Measurements from ENCODE around the gene INSRR. TPM values are rescaled to one million over a fixed set of nuclear protein-coding genes. Genes with fewer than 3 reads are reported as not detected.

Gene INSRR
- total RNA-seq, 1 experiment from 2014 or later, result not detected

- H3K9me3 Mint-ChIP-seq (ENCODE audit: unreplicated experiment), result no peaks in the 10 kb centered on the region
- peaks cover 9% of the 10 kb centered on the region for H3K36me3 ChIP-seq (ENCODE audit: control insufficient read depth, insufficient read depth, low read length)
- H3K27ac Mint-ChIP-seq (ENCODE audit: unreplicated experiment), result no peak overlapping the region
- no peak overlapping the region for H3K4me3 Mint-ChIP-seq (ENCODE audit: unreplicated experiment)
- intact Hi-C loops (cut with micrococcal nuclease; ENCODE audit: unreplicated experiment), result no loop called here
- H3K4me1 ChIP-seq, result no peaks in the 10 kb centered on the region
- peaks cover 91% of the 10 kb centered on the region for H3K36me3 Mint-ChIP-seq (ENCODE audit: insufficient read depth, unreplicated experiment)
- no peak for DNase-seq
- TF ChIP-seq, protein P1, sequence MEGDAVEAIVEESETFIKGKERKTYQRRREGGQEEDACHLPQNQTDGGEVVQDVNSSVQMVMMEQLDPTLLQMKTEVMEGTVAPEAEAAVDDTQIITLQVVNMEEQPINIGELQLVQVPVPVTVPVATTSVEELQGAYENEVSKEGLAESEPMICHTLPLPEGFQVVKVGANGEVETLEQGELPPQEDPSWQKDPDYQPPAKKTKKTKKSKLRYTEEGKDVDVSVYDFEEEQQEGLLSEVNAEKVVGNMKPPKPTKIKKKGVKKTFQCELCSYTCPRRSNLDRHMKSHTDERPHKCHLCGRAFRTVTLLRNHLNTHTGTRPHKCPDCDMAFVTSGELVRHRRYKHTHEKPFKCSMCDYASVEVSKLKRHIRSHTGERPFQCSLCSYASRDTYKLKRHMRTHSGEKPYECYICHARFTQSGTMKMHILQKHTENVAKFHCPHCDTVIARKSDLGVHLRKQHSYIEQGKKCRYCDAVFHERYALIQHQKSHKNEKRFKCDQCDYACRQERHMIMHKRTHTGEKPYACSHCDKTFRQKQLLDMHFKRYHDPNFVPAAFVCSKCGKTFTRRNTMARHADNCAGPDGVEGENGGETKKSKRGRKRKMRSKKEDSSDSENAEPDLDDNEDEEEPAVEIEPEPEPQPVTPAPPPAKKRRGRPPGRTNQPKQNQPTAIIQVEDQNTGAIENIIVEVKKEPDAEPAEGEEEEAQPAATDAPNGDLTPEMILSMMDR (IDR thresholded peaks at IDR 0.05; ENCODE audit: insufficient read depth in 1 of 2, low read depth in 1 of 2, low read length in 1 of 2, severe bottlenecking in 1 of 2, unreplicated experiment in 1 of 2), result no peak
- H3K4me3 ChIP-seq (ENCODE audit: low read depth, low read length), result no peak overlapping the region
- H3K4me1 Mint-ChIP-seq (ENCODE audit: low read depth, unreplicated experiment), result no peaks in the 10 kb centered on the region
- BruUV-seq (replicated peaks), result no TSS peak
- ChIA-PET POLR2A (no interaction called here), CTCF (interaction anchor here (0.6 to 2.3 kb wide), 3 partner anchors 65 to 133 kb away, joined by 3 to 9 read pairs (median 3); partner anchors contain the start of gene NTRK1)
- no peaks in the 10 kb centered on the region for H3K27me3 ChIP-seq (replicated peaks; ENCODE audit: control insufficient read depth, insufficient read depth, low read length)
- no peaks in the 10 kb centered on the region for H3K9me3 ChIP-seq
- H3K27me3 Mint-ChIP-seq (ENCODE audit: insufficient read depth, unreplicated experiment), result no peaks in the 10 kb centered on the region
These were observed 63.6 kb downstream of the INSRR start for GRCh38 chr1:156795374-156795733.

- peaks cover 91% of the 10 kb centered on the region for H3K36me3 Mint-ChIP-seq (ENCODE audit: insufficient read depth, unreplicated experiment)
- CTCF ChIA-PET, result interaction anchor here (0.6 to 2.3 kb wide), 4 partner anchors 66 to 133 kb away, joined by 3 to 9 read pairs (median 4); partner anchors contain the start of gene NTRK1
These were observed 64.2 kb downstream of the INSRR start for GRCh38 chr1:156794506-156795373.

More at GRCh38 chr1:156794506-156795373, 64.2 kb downstream of the INSRR start:
- TF ChIP-seq, protein P1 (IDR thresholded peaks at IDR 0.05; ENCODE audit: insufficient read depth in 1 of 2, low read depth in 1 of 2, low read length in 1 of 2, severe bottlenecking in 1 of 2, unreplicated experiment in 1 of 2), result no peak
- Histone ChIP-seq H3K36me3 (ENCODE audit: control insufficient read depth, insufficient read depth, low read length) (peaks cover 9% of the 10 kb centered on the region), H3K4me3 (ENCODE audit: low read depth, low read length) (no peak overlapping the region), H3K4me1 (no peaks in the 10 kb centered on the region), H3K9me3 (no peaks in the 10 kb centered on the region), H3K27me3 (replicated peaks; ENCODE audit: control insufficient read depth, insufficient read depth, low read length) (no peaks in the 10 kb centered on the region)
- POLR2A ChIA-PET, result no interaction called here
- no peak for DNase-seq
- Mint-ChIP-seq H3K4me3 (ENCODE audit: unreplicated experiment) (no peak overlapping the region), H3K27ac (ENCODE audit: unreplicated experiment) (no peak overlapping the region), H3K4me1 (ENCODE audit: low read depth, unreplicated experiment) (no peaks in the 10 kb centered on the region), H3K9me3 (ENCODE audit: unreplicated experiment) (no peaks in the 10 kb centered on the region), H3K27me3 (ENCODE audit: insufficient read depth, unreplicated experiment) (no peaks in the 10 kb centered on the region)
- intact Hi-C loops (cut with micrococcal nuclease; ENCODE audit: unreplicated experiment), result no loop called here
- BruUV-seq (replicated peaks), result no TSS peak

Other genes with a start within 250 kb of the INSRR start
- not detected in 2 replicates for gene HAPLN2, start 239.7 kb downstream of the INSRR start, total RNA-seq (2022)
- gene BCAN, start 217.0 kb downstream of the INSRR start, total RNA-seq (2022), result not detected in 2 replicates
- gene NES, start 181.7 kb downstream of the INSRR start, total RNA-seq (2022), result 18.0 and 22.7 TPM in 2 replicates
- 27.1 and 30.6 TPM in 2 replicates for gene CRABP2, start 153.5 kb downstream of the INSRR start, total RNA-seq (2022)
- 26.6 and 27.6 TPM in 2 replicates for gene METTL25B, start 130.6 kb downstream of the INSRR start, total RNA-seq (2022)
- 42.3 and 44.1 TPM in 2 replicates for gene ISG20L2, start 130.4 kb downstream of the INSRR start, total RNA-seq (2022)
- gene MRPL24, start 118.0 kb downstream of the INSRR start, total RNA-seq (2022), result 52.6 and 54.2 TPM in 2 replicates
- gene HDGF, start 107.4 kb downstream of the INSRR start, total RNA-seq (2022), result 414 and 431 TPM in 2 replicates
- 94.4 and 101 TPM in 2 replicates for gene PRCC, start 91.6 kb downstream of the INSRR start, total RNA-seq (2022)
- 5.5 and 6.5 TPM in 2 replicates for gene SH2D2A, start 42.3 kb downstream of the INSRR start, total RNA-seq (2022)
- not detected in 2 replicates for gene NTRK1, start 1.7 kb upstream of the INSRR start, total RNA-seq (2022)
- gene PEAR1, start 34.6 kb upstream of the INSRR start, total RNA-seq (2022), result 0.18 and 0.39 TPM in 2 replicates
- not detected in 2 replicates for gene LRRC71, start 61.5 kb upstream of the INSRR start, total RNA-seq (2022)
- 45.5 and 47.3 TPM in 2 replicates for gene ARHGEF11, start 186.6 kb upstream of the INSRR start, total RNA-seq (2022)
- gene ETV3L, start 240.7 kb upstream of the INSRR start, total RNA-seq (2022), result not detected in 2 replicates

Data from Caco-2 (cell line).